ENCODE results near the gene RRP12.

DNA sequence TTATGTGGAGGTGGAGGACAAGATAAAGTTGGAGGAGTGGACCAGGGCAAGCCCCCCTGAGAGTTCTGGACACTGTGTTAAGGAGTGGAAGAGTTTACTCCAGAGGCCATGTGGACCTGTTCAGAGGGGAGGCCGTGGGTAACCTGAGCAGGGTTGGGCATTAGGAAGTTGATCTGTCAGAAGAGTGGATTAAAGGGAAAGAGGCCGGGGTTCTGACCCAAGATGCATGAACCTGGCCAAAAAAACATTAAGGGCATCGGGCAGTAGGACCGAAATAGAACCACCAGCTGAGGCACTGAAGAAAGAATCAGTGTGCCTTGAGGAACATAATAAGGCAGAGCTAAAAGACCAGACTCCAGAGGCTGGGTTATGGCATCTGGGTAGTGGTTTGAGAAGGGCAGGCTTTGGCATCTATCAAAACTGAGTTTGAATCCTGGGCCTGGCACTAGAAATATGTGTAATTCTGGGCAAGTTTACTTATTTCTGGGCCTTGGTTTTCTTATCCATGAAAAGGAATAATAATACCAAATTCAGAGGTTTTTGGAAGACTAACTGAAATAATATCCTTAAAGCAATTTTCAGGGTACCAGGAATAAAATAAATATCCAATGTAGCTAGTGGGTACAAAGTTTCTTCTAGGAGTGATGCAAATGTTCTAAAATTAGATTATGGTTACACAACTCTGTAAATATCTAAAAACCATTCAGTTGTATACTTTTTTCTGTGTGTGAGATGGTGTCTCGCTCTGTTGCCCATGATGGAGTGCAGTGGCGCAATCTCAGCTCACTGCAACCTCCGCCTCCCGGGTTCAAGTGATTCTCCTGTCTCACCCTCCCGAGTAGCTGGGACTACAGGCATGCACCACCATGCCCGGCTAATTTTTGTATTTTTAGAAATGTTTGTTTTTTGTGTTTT is 93.0 kb downstream of the RRP12 start:
- TF ChIP-seq, protein P1, sequence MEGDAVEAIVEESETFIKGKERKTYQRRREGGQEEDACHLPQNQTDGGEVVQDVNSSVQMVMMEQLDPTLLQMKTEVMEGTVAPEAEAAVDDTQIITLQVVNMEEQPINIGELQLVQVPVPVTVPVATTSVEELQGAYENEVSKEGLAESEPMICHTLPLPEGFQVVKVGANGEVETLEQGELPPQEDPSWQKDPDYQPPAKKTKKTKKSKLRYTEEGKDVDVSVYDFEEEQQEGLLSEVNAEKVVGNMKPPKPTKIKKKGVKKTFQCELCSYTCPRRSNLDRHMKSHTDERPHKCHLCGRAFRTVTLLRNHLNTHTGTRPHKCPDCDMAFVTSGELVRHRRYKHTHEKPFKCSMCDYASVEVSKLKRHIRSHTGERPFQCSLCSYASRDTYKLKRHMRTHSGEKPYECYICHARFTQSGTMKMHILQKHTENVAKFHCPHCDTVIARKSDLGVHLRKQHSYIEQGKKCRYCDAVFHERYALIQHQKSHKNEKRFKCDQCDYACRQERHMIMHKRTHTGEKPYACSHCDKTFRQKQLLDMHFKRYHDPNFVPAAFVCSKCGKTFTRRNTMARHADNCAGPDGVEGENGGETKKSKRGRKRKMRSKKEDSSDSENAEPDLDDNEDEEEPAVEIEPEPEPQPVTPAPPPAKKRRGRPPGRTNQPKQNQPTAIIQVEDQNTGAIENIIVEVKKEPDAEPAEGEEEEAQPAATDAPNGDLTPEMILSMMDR (IDR thresholded peaks at IDR 0.05), result no peak
- no peak for TF ChIP-seq POLR2A (IDR thresholded peaks at IDR 0.05)

Data from body of pancreas (tissue), 4 donors.